ENCODE data around the gene ANKUB1. TPM values are rescaled to one million over a fixed set of nuclear protein-coding genes. Genes with fewer than 3 reads are reported as not detected.
"Not testable (repeated sequence)": the region's sequence is repeated elsewhere in the genome, so short reads cannot be mapped to it uniquely, and the experiment has no call there.

Gene ANKUB1
- polyA plus RNA-seq, 1 donor from 2014 or later: not detected

GRCh38 chr3:149838491-149838890 is 46.1 kb upstream of the ANKUB1 start:
- not testable (repeated sequence) for H3K36me3 ChIP-seq (ENCODE audit: insufficient read depth, low read length); H3K4me2 ChIP-seq (ENCODE audit: low read length); H3K9me3 ChIP-seq (ENCODE audit: low read length); H4K20me1 ChIP-seq (ENCODE audit: insufficient read depth); H3F3A ChIP-seq (ENCODE audit: insufficient read depth, low read length, poor library complexity, severe bottlenecking); H3K27me3 ChIP-seq (ENCODE audit: insufficient read depth, low read depth, low read length); H3K27ac ChIP-seq (ENCODE audit: low read length); H3K9me2 ChIP-seq (ENCODE audit: insufficient read depth, low read length); H3K4me3 ChIP-seq (ENCODE audit: low read length); H2AFZ ChIP-seq (ENCODE audit: low read depth, low read length); H3K9ac ChIP-seq (ENCODE audit: low read length)
- H3K79me2 ChIP-seq (replicated peaks; ENCODE audit: insufficient read depth, low read length): peaks cover 32% of the 10 kb centered on the region

GRCh38 chr3:149833241-149833640 is 40.9 kb upstream of the ANKUB1 start:
- Histone ChIP-seq H4K20me1 (ENCODE audit: insufficient read depth) (no peaks in the 10 kb centered on the region), H3K27me3 (ENCODE audit: insufficient read depth, low read depth, low read length) (no peaks in the 10 kb centered on the region), H3K4me3 (ENCODE audit: low read length) (no peak overlapping the region), H3K4me2 (ENCODE audit: low read length) (no peak overlapping the region), H3K9ac (ENCODE audit: low read length) (no peak overlapping the region), H3K36me3 (ENCODE audit: insufficient read depth, low read length) (no peaks in the 10 kb centered on the region), H3K27ac (ENCODE audit: low read length) (no peak overlapping the region), H3K79me2 (replicated peaks; ENCODE audit: insufficient read depth, low read length) (peaks cover 37% of the 10 kb centered on the region), H3K9me3 (ENCODE audit: low read length) (peaks cover 10% of the 10 kb centered on the region), H3K9me2 (ENCODE audit: insufficient read depth, low read length) (no peaks in the 10 kb centered on the region), H3F3A (ENCODE audit: insufficient read depth, low read length, poor library complexity, severe bottlenecking) (no peaks in the 10 kb centered on the region), H2AFZ (ENCODE audit: low read depth, low read length) (no peak overlapping the region)
- TF ChIP-seq TAF1 (IDR thresholded peaks at IDR 0.05; ENCODE audit: low read depth): no peak
- TF ChIP-seq MXI1 (conservative IDR thresholded peaks at IDR 0.05; ENCODE audit: poor library complexity, severe bottlenecking): no peak
- TF ChIP-seq POLR2AphosphoS5 (IDR thresholded peaks at IDR 0.05): no peak
- TF ChIP-seq CTCF (IDR thresholded peaks at IDR 0.05; ENCODE audit: poor library complexity, severe bottlenecking): no peak
- no peak for TF ChIP-seq REST (IDR thresholded peaks at IDR 0.05; ENCODE audit: borderline replicate concordance)
- no peak for TF ChIP-seq SMC3 (conservative IDR thresholded peaks at IDR 0.05; ENCODE audit: poor library complexity)
- TF ChIP-seq RAD21 (conservative IDR thresholded peaks at IDR 0.05): no peak
- no peak for TF ChIP-seq EZH2 (IDR thresholded peaks at IDR 0.05; ENCODE audit: borderline replicate concordance, insufficient read depth, low read length, poor library complexity, severe bottlenecking)
- no peak for TF ChIP-seq EP300 (conservative IDR thresholded peaks at IDR 0.05; ENCODE audit: poor library complexity, severe bottlenecking)

GRCh38 chr3:149832086-149832485 is 39.7 kb upstream of the ANKUB1 start:
- no peaks in the 10 kb centered on the region for H4K20me1 ChIP-seq (ENCODE audit: insufficient read depth)
- peaks cover 10% of the 10 kb centered on the region for H3K9me3 ChIP-seq (ENCODE audit: low read length)
- H3K79me2 ChIP-seq (replicated peaks; ENCODE audit: insufficient read depth, low read length): peaks cover 36% of the 10 kb centered on the region

More at GRCh38 chr3:149832086-149832485, 39.7 kb upstream of the ANKUB1 start:
- H3K27me3 ChIP-seq (ENCODE audit: insufficient read depth, low read depth, low read length): no peaks in the 10 kb centered on the region
- no peaks in the 10 kb centered on the region for H3K9me2 ChIP-seq (ENCODE audit: insufficient read depth, low read length)
- H3K36me3 ChIP-seq (ENCODE audit: insufficient read depth, low read length): no peaks in the 10 kb centered on the region
- no peak overlapping the region for H3K4me2 ChIP-seq (ENCODE audit: low read length)
- H3F3A ChIP-seq (ENCODE audit: insufficient read depth, low read length, poor library complexity, severe bottlenecking): no peaks in the 10 kb centered on the region
- H3K9ac ChIP-seq (ENCODE audit: low read length): no peak overlapping the region
- H2AFZ ChIP-seq (ENCODE audit: low read depth, low read length): no peak overlapping the region
- no peak overlapping the region for H3K27ac ChIP-seq (ENCODE audit: low read length)
- no peak for TF ChIP-seq POLR2AphosphoS5 (IDR thresholded peaks at IDR 0.05)
- TF ChIP-seq CTCF (IDR thresholded peaks at IDR 0.05; ENCODE audit: poor library complexity, severe bottlenecking): no peak
- TF ChIP-seq EP300 (conservative IDR thresholded peaks at IDR 0.05; ENCODE audit: poor library complexity, severe bottlenecking): no peak
- no peak for TF ChIP-seq TAF1 (IDR thresholded peaks at IDR 0.05; ENCODE audit: low read depth)
- no peak for TF ChIP-seq REST (IDR thresholded peaks at IDR 0.05; ENCODE audit: borderline replicate concordance)
- TF ChIP-seq RAD21 (conservative IDR thresholded peaks at IDR 0.05): no peak
- no peak for TF ChIP-seq EZH2 (IDR thresholded peaks at IDR 0.05; ENCODE audit: borderline replicate concordance, insufficient read depth, low read length, poor library complexity, severe bottlenecking)
- TF ChIP-seq SMC3 (conservative IDR thresholded peaks at IDR 0.05; ENCODE audit: poor library complexity): no peak
- no peak for TF ChIP-seq MXI1 (conservative IDR thresholded peaks at IDR 0.05; ENCODE audit: poor library complexity, severe bottlenecking)
- no peak overlapping the region for H3K4me3 ChIP-seq (ENCODE audit: low read length)
